GM21381 (cell line): ENCODE data around the gene A4GNT.
"Not testable (repeated sequence)": the region's sequence is repeated elsewhere in the genome, so short reads cannot be mapped to it uniquely, and the experiment has no call there.

Source experiments
- ATAC-seq: cut with Tn5 transposase; IDR thresholded peaks from one replicate; pipeline ENCODE4 v1.9.1; 2021; ENCODE audit warnings: mild to moderate bottlenecking, moderate library complexity; ENCODE audit not compliant: unreplicated experiment

A4GNT gene

GRCh38 chr3:138132239-138132638 is at the start of gene A4GNT:
TSS of gene A4GNT (minus strand) at chr3:138132390. CDS start at chr3:138131256, 1,134 bp downstream.
- no peak for ATAC-seq

- peak; percentile 53 for ATAC-seq
Observed at GRCh38 chr3:138180375-138181029, 48.3 kb upstream of the A4GNT start.

- ATAC-seq = peak; percentile 89
Observed at GRCh38 chr3:138174421-138175131, 42.4 kb upstream of the A4GNT start, which contains the start of gene DBR1. TSS of gene DBR1 (minus strand) at chr3:138174921. CDS start at chr3:138174795, 126 bp downstream.

DNA sequence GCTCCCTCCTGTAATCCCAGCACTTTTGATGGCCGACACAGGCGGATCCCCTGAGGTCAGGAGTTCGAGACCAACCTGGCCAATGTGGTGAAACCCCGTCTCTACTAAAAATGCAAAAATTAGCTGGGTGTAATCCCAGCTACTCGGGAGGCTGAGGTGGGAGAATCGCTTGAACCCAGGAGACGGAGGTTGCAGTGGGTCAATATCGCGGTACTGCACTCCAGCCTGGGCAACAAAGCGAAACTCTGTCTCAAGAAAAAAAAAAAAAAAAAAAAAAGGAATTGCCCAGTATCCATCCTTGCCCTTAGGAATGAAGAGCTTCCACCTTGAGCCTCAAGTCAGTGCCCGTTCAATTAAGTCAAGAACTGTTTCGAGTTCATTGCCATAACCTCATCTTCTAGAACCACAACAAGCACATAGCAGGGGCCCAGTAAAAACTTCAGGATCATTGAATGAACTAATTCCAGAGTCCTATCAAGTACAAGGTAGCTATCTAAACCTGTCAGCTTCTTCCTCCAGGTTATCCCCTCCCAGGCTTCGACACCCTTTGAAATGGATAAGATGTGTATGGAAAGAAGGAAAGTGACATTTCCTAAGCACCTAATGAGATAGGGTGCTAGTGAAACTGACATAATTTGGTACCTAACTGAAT is 41.7 kb upstream of the A4GNT start:
- no peak for ATAC-seq

- ATAC-seq = no peak
Observed at GRCh38 chr3:138172625-138173024, 40.4 kb upstream of the A4GNT start.

GRCh38 chr3:138165061-138165460 is 32.9 kb upstream of the A4GNT start:
- no peak for ATAC-seq

DNA sequence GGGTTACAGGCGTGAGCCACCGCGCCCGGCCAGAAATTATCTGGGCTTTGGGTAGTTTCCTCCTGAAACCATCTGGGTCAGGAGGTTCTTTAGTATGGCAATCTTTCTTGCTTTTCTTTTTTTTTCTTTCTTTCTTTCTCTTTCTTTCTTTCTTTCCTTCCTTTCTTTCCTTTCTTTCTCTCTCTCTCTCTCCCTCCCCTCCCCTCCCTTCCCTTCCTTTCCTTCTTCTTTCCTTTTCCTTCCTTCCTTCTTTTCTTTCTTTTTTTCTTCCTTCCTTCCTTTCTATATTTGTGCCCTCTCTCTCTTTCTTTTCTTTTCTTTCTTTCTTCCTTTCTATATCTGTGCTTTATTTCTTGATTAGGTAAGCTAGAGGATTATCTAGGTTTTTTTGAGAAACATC is 25.6 kb upstream of the A4GNT start:
- no peak for ATAC-seq

- ATAC-seq = no peak
Observed at GRCh38 chr3:138154534-138154933, 22.3 kb upstream of the A4GNT start.

DNA sequence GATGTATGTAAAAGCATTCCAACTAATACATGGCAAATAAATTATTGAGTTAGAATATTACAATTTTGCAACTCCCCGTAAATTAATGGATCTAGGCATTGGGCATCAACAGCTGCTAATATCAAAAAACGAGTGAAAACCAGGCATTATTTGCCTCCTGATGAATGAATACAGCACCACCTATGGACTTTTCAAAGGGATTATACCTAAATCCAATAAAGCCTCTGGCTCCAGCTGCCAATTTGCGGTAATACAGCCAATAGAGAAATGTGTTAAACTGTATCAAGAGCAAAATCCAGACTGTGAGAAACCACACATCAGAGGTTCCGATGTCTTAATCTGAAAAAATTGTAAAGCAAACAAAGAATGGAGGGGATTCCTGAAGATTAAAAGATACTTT is 16.3 kb upstream of the A4GNT start:
- no peak for ATAC-seq

DNA sequence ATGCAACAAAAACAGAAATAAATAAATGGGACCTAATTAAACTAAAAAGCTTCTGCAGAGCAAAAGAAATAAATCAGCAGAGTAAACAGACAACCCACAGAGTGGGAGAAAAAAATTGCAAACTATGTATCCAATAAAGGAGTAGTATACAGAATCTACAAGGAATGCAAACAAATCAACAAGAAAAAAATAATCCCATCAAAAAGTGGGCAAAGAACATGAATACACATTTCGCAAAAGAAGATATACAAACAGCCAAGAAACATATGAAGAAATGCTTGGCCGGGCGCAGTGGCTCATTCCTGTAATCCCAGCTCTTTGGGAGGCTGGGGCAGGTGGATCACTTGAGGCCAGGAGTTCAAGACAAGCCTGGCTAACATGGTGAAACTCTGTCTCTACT is 10.0 kb upstream of the A4GNT start:
- not testable (repeated sequence) for ATAC-seq

DNA sequence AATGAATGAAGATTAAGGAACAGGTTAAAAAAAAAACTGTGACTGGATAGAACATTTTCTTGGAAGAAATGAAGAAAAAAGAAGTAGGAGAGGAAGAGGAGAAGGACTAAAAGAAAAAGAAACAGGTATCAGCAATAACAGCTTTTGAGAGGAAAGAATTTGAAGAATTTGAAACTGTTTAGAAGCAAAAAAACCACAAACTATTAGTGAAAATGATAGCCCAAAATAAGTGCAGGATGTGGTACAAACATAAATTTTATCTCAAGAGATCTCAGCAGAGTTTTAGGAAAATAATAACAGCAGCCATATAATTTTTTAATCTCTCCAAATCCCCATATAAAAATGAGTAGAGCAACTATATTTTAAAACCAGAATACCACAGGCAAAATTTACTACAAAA is 8.8 kb upstream of the A4GNT start:
- no peak for ATAC-seq

DNA sequence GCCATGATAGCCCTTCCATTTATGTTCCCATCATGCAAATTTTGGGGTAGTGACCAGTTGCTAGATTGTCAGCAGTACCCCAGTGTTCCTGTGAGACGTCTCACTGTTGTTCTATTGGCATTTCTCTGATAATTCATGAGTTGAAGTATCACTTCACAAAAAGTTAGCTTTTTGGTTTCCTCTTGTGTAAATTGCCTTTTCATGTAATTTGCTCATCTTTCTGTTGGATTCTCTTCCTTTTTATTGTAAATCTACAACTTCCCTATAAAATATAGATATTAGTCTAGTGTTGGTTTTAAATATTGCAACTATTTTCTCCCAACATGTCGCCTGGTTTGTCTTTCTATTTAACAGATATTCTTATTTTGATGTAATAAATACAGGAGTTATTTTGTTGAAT is 7.5 kb upstream of the A4GNT start:
- ATAC-seq = no peak

- no peak for ATAC-seq
Observed at GRCh38 chr3:138137861-138138260, 5.7 kb upstream of the A4GNT start.

- ATAC-seq = no peak
Observed at GRCh38 chr3:138136201-138136600, 4.0 kb upstream of the A4GNT start.

GRCh38 chr3:138135833-138136194 is 3.6 kb upstream of the A4GNT start:
- no peak for ATAC-seq

DNA sequence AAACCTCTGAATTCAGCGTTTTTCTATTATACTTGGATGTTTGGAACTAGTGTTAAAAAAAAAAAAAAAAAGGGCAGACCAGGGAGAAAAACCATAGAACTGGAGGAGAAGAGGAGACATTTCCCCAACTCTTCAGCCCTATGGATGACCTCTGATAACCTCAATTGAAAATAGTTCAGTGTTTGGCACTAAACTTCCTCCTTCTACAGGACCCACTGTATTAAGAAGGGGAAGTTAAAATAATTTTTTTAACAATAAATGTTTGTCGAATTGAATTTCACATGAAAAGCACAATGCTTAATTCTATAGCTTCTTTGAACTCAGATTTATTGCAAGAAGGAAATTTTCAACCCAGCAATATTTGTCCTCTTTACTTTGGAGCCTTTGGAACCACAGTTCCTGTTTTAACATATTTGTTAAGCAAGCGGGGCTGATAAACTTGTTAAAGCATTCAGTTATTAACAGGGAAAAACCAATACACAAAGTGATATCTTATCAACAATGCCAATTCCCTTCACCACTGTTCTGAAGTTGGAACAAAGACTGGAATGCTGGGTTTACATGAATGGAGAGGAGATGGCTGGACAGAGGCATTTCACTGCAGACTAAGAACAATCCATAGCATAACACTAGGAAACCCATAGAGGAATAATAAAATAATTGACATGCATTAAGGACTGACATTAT is 3.1 kb upstream of the A4GNT start:
- no peak for ATAC-seq

DNA sequence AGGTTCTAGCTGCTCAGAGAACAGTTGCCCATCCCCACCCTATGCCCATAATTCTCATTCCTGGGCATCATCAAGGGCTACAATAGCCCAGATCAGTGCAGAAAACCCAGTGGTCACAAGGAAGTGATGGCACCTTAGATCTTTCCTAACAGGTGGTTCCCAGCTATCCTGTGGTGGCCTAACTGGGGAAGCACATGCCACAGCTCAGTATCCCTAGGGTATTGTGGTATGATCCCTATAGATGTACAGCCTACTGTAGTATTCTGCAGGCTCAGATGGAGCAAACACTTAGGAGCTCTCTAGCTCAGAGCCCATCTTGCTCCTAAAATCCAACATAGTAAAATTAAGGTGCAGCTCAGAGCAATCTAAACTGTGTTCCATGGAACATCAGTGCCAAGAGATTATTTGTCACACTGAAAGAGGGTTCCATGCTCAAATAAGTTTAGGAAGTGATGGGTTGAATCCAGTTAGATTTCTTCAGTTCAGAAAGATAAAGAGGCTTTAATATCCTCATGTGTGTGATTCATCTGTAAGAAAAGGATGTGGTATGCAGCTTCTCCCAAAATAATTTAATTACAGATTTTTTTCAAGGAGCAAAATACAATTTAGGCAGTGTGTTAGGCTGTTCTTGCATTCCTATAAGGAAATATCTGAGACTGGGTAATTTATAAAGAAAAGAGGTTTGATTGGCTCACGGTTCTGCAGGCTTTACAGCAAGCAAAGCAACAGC is 4.4 kb downstream of the A4GNT start:
- ATAC-seq = no peak

GRCh38 chr3:138125548-138126221 is 6.5 kb downstream of the A4GNT start:
- no peak for ATAC-seq

- ATAC-seq = no peak
Observed at GRCh38 chr3:138124706-138125355, 7.4 kb downstream of the A4GNT start.

DNA sequence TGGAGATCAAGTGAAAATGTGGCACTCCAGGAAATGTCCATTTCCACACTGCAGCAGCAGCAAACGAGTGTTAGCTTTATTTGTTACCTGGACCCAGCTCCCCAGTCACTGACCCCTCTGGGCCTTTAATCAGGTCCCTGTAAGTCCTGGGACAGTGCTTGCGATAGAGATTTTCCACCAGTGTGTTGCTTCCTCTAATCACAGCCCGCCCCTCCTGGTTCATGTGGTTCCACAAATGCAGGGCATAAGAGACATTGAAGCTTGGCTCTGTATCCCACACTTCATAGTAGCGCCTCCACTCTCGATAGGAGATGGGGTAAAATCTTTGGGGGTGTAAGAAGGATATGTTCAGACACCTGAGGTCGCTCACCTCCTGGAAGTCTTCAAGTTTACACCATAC is 8.0 kb downstream of the A4GNT start:
- no peak for ATAC-seq
